SHP77 treated with DMSO at 0.1 percent for 48 hours (cell line): ENCODE data around the gene PARP8.
"Not testable (repeated sequence)": the region's sequence is repeated elsewhere in the genome, so short reads cannot be mapped to it uniquely, and the experiment has no call there.

Experiments used
- DNase-seq: peaks from one replicate; lab custom pipeline; 2025; lab: John Stamatoyannopoulos, UW

PARP8 gene, protein sequence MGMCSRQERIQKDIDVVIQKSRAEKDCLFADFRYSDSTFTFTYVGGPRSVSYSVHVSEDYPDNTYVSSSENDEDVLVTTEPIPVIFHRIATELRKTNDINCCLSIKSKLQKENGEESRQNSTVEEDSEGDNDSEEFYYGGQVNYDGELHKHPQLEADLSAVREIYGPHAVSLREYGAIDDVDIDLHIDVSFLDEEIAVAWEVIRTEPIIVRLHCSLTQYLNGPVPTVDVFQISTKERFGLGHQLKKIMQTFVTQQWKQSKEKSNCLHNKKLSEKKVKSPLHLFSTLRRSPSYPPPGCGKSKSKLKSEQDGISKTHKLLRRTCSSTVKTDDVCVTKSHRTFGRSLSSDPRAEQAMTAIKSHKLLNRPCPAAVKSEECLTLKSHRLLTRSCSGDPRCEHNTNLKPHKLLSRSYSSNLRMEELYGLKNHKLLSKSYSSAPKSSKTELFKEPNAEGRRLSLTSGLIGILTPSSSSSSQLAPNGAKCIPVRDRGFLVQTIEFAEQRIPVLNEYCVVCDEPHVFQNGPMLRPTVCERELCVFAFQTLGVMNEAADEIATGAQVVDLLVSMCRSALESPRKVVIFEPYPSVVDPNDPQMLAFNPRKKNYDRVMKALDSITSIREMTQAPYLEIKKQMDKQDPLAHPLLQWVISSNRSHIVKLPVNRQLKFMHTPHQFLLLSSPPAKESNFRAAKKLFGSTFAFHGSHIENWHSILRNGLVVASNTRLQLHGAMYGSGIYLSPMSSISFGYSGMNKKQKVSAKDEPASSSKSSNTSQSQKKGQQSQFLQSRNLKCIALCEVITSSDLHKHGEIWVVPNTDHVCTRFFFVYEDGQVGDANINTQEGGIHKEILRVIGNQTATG

GRCh38 chr5:50666261-50667022 lies at the start of gene PARP8:
Gene PARP8 (plus strand): TSS chr5:50666637. CDS start chr5:50667096, 459 bp downstream.
- DNase-seq = no peak

GRCh38 chr5:50623666-50624065 lies 42.8 kb upstream of the PARP8 start:
- no peak for DNase-seq

DNA sequence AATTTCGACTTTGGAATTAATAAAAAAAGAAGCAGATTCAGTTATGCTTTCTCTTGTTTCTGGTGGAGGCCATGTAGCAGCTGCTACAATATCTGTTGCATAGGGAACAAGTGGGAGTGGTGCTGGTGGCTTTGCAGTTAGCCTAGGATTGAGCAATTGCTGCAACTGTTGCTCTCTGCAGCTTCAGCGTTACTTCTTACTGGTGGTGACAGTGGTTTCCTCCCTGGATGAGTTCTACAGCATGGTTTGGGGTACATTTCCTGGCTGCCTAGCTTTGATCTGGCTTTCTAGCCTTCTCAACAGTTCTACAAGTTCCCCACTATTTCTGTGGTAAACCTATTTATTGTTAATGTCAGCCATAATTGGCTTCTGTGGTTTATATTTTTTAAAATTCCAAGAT lies 31.6 kb upstream of the PARP8 start:
- not testable (repeated sequence) for DNase-seq

DNA sequence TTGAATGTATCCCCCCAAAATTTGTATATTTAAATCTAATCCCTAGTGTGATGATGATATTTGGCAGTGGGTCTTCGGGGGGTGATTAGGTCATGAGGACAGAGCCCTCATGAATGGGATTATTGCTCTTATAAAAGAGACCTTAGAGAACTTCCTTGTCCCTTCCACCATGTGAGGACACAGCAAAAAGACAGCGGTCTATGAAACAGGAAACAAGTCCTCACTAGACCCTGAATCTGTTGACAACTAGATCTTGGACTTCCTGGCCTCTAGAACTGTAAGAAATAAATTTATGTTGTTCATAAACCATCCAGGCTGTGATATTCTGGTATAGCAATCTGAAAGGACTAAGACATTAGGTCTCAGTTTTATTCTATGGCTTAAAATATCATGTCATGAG lies 28.9 kb upstream of the PARP8 start:
- DNase-seq = not testable (repeated sequence)

DNA sequence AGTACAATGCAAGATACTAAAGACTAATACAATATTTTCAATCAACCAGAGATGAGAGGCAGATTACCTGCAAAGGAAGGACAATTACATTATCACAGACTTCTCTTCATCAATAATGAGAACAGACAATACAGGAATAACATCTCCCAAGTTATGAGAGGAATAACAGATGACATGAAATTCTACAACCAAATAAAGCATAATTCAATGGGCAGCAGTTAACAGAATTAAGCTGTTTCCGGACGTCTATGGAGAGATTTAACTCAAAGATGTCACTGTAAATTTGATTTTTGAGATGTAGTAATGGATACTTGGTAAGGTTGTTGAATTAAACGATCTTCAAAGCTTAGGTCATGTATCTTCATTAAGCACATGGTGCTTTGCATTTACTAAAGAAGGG lies 19.8 kb upstream of the PARP8 start:
- DNase-seq = no peak

DNA sequence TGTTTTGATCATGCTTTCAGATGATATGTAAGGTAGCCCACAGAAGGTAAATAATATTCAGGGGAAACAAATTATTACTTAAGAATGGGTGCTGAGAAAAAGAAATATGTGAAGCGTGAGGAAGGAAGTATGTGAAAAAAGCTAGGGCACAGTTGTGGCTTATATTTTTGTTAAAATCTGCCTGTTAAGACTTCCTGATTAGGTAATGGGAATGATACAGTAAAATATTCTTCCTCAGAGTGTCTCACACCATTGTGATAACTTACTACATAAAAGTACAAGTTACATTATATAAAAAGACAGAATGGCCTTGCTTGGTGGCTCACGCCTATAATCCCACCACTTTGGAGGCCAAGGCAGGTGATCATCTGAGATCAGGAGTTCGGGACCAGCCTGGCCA lies 18.7 kb upstream of the PARP8 start:
- no peak for DNase-seq

DNA sequence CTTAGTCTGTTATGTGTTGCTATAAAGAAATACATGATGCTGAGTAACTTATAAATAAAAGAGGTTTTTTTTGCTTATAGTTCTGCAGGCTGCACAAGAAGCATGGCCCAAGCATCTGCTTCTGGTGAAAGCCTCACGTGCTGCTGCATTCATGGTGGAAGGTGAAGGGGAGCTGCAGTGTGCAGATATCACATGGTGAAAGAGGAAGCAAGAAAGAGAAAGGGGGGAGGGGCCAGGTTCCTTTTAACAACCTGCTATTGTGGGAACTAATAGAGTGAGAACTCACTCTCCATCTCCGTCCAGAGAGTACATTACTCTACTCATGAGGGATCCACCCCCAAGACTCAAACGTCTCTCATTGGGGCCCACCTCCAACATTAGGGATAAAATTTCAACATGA lies 12.5 kb upstream of the PARP8 start:
- DNase-seq = no peak

- no peak for DNase-seq
Measured at GRCh38 chr5:50655067-50655809, 11.2 kb upstream of the PARP8 start.

GRCh38 chr5:50655810-50656205 lies 10.6 kb upstream of the PARP8 start:
- peak; percentile 86 for DNase-seq

DNA sequence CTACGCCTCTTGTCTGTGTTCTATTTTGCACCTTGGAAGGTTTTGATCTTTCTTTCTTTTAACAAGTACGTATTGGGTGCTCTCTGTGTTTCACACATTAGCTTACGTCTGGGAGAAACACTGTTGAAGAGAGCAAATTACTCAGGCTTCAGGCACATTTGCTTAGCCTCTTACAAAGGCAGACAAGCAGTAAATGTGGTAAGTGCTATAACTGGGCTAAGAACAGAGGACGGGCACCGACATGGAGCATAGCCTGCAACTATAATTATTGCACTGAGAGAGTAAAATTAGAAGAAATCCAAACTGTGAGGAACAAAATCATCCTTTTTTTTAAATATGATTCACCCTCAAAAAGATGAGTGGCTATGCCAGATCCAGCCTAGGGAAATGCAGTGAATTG lies 9.4 kb upstream of the PARP8 start:
- no peak for DNase-seq

GRCh38 chr5:50658246-50658645 lies 8.2 kb upstream of the PARP8 start:
- no peak for DNase-seq

DNA sequence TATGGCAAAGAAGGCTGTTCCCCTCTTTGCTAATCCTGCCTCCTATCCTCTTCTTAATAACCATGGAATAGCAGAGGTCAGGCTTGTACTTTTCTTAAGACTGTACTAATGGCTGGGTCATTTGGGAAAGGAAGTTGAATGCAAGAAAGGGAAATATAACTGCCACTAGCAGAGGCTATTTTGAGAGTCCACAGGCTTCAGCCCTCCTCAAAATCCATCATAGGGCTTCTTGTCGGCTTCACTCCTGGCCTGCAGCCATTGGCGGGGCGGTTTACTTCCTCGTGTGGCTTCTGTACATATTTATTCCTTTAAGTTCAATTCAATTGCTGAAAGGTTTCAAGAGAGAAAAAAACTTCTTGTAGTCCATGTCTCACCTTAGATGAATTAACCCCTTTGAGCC lies 2.8 kb upstream of the PARP8 start:
- no peak for DNase-seq

GRCh38 chr5:50665091-50665490 lies 1.3 kb upstream of the PARP8 start:
- DNase-seq = no peak

- not testable (repeated sequence) for DNase-seq
Measured at GRCh38 chr5:50665761-50666202, 655 bp upstream of the PARP8 start.

DNA sequence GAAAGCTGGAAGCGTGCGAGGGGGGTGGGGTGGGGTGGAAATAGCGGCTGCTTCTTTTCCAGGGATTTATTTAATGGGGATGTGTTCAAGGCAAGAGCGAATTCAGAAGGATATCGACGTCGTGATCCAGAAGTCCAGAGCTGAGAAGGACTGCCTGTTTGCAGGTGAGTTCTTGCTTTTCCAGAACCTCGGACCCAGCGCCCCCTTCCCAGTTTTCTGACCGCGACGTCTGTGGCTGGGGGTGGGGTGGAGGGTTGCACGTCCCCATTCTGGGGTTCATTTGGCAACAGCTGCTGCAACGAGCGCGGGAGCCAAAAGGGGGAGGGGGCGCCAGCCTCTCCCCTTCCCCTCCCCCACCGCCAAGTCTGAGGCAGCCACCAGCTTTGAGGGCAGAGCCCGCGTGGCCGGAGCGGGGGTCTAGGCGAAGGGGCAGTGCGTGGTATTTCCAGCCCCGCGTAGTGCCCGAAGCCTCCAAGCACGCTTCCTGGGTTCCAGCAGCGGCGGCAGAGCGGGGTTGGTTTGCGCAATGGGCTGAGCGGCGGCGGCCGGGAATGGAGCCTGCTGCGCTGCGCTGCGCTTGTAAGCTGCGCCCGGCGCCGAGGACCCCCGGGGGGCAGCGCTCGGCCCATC lies 701 bp downstream of the PARP8 start:
- no peak for DNase-seq

GRCh38 chr5:50667653-50668595 lies 1.5 kb downstream of the PARP8 start:
- DNase-seq = peak; percentile 15

DNA sequence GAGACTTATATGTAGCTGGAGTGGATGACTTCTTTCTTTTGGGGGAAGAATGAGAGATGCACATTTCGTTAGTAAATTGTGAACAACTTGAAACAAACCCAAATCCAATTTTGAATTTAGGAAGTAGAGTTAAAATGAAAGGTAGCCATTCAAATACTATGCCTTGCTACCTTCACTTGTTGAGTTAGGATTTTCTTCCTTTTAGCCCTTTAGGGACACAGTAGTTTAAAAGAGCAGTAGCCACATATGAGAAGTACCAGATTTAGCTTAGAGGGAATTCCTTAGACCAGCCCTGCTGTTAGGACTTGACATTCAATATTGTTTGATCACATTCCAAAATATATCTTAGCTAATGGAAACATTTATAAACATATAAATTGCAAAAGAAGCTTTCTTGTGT lies 2.2 kb downstream of the PARP8 start:
- DNase-seq = not testable (repeated sequence)

- DNase-seq = no peak
Measured at GRCh38 chr5:50672663-50673062, 6.2 kb downstream of the PARP8 start.

DNA sequence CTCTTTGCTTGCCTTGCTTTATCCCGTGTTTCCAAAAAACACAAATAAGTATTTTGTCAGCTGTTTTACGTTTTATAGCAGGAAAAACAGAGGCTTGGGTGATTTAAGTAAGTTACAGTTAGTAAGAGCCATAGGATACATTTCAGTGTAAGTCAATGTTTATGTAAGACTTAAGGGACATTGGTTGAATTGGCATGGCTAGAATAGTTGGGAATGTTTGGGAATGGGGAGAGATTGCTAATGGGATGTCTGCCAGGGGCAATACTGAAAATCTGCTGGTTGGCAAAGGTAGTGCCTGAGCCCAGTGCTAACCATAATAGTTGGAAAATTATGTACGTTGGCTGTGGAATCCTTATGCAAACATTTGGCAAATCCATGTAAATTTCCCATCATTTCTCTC lies 7.0 kb downstream of the PARP8 start:
- DNase-seq = not testable (repeated sequence)

DNA sequence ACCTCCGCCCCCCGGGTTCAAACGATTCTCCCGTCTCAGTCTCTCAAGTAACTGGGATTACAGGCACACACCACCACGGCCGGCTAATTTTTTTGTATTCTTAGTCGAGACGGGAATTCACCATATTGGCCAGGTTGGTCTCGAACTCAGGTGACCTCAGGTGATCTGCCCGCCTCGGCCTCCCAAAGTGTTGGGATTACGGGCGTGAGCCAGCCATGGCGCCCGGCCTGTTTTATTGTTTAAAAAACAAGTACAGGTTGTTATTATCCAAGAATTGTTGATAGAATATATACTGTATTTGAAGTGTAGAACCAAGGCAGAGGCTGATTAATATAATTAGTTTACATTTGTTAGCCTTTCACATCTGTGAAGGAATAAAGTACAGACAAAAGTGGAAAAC lies 8.9 kb downstream of the PARP8 start:
- no peak for DNase-seq
